ENCODE measurements around the gene LRRIQ3.

LRRIQ3 gene

DNA sequence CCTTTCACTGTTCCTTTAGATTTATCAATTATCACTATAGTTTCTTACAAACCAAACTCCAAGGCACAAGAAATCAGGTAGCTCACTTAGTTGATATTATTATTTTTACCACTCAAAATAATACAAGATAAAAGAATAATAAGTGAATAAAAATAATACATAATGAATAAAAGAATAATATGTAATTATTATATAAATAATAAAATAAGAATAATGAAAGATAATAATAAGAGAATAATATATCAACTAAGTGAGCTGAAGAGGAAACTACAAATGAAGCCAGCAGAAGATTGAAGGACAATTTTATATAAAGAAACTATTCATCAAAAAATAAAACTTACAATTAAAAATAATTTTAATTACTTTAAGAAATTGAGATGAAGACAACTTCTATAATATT, 90.6 kb downstream of the LRRIQ3 start:
- no peak for DNase-seq

DNA sequence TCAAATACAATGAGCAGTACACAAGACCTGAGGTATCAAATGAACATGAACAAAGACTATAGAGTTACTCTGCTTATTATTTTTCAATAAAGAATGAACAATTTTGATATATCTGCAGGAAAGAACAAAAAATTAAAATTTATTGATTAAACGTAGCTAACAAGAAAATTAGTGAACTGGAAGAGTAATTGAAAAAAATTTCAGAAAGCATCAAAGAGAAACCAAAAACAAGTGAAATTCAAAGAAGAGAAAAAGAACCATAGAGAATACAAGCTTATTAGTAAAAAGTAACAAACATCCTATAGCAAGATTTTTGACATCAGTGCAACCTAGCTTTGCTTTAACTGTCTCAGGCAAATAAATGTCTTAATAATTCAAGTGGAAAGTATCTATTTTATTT, 106.6 kb downstream of the LRRIQ3 start:
- no peak for DNase-seq

DNA sequence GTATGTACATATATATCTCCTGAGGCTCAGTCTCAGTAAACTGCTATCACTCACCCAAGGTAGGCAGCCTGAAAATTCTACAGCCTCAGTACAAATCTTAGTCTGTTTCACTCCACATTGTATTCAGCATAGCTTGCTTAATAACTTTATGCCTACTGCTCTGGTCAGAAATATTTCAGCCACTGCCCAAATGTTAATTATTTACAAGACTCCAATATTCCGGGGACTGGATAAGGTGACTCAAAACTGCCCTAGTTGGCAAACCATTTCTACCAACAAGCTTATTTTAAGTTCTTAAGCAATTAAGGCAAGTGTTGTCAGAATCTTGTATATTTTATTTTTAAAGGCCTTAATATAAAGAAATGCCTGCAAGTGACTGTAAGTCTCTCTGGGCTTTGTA, 114.8 kb downstream of the LRRIQ3 start:
- DNase-seq: no peak

DNA sequence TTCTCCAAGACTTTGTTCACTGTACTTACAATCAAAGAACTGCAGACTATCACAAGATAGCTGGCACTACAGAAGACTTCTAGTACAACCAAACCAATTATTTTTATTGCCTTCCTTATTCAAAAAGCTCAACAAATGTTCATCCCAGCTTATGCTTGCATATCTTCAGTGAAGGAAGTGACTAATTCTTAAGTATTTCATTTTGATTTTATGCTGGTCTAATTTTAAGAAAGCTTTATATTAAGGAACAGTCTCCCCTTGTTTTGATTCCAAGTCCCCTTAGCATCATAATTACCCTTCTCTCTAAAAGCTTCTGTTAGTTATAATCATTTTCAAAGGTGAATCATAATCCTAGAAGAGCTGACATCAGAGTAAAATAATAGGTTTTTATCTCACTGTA, 132.9 kb downstream of the LRRIQ3 start:
- no peak for DNase-seq

DNA sequence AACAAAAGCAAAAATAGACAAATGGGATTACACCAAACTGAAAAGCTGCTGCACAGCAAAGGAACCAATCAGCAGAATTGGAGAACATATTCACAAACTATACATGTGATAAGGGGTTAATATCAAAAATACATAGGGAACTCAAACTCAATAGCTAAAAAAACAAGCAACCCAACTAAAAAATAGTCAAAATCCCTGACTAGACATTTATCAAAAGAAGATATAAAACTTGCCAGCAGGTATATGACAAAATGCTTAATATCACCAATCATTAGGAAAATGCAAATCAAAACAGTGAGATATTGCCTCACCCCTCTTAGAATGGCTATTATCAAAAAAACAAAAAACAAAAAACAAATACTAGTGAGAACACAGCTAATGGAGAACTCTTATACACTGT, 140.3 kb downstream of the LRRIQ3 start:
- DNase-seq: no peak

DNA sequence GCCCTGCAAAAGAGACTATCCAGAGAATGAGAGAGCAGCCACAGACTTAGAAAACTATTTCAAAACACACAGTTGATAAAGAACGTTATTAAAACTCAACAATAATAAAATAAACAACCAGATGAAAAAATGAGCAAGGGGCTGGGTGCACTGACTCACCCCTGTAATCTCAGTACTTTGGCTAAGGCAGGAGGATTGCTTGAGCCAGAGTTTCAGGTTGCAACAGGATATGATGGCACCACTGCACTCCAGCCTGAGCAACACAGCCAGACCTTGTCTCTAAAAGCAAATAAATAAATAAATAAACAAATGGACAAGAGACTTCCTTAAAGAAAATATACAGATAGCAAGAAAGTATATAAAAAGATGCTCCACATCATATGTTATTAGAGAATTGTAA, 144.6 kb downstream of the LRRIQ3 start:
- DNase-seq: no peak

DNA sequence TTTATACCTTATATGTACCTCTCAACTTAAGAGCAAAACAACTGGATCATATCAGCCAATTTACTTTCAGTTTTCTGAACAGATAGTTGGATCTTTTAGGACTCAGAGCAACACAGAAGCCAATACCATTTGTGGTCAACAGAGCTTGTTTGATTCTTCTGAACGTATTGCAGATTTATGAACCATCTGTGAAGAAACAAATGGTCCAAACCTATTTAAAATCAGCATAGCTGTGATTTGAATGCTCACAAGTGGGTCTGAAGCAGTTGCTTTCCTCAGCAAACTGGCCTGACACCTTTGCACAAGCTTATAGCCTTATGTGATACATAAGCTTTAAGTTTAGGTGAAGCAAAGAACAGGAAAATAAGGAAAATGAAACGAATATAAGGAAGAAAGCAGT, 147.6 kb downstream of the LRRIQ3 start:
- no peak for DNase-seq

DNA sequence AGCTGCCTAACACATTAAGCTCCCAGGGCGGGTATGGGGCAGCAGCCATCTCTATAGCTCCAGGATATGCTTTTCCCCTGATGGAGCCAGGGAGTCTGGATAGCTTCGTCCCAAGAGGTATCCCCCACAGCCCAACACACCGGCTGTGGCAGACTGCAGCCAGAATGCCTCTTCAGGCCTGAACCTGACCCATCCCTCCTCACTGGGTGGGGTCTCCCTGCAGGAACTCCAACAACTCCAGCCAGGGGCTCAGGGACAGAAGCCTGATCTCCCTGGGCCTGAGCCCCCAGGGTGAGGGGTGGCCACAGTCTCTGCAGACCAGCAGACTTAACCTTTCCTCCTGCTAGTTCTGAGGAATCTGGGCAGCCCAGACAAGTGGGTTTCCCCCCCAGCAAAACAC, 159.9 kb downstream of the LRRIQ3 start:
- no peak for DNase-seq

DNA sequence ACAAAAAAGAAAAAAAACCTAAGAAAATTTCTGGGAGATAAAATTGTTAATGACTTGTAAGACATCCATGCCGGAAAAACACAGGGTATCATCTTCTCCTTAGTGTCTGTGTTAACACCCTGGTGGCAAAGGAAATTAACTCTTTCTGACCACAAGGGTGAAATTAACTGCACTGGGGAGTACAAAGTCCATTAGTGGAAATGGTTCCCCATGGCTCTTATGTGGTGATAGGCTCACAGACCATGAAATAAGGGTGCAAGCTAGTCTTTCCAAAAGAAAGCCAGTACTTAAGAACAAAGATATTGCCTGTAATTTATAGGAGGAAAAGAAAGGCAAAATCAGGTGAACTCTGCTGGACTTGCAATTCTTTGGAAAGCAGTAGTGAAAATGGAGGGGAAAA, 185.4 kb downstream of the LRRIQ3 start:
- no peak for DNase-seq

DNA sequence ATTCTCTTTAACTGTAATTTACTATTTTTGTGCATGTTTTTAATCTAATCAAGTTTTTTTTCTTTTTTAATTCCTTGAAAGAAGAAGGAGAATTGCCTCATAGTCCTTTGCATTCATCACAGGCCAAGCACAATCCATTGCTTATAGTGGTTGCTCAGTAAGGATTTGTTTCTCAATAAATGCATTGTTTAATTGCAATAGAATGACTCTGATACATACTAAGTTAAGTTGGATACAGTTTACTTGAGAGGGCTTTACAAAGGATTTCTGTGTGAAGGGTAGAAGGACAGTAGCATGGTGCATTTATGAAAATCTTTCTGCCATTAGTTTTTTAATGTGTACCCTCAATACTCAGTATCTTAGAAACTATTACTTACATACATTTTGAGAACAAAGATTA, 186.2 kb downstream of the LRRIQ3 start:
- no peak for DNase-seq

DNA sequence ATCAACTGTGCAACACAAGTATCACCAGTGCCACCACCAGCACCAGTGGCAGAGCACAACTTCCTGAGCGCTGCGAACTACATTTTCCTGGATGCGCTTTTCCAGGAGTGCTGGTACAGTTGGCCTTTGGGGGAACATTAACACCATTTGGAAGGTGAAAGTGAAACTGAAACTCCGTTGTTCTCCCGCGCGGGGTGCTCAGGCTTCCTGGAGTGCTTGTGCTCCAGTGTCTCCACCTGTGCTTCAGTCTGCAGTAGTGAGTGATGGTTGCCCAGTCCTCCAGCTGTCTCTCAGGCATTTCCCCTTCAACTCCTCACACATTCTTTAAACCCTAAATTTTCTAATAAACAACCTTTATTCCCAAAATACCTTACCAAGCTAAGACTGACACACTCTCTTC, 187.8 kb downstream of the LRRIQ3 start:
- no peak for DNase-seq

DNA sequence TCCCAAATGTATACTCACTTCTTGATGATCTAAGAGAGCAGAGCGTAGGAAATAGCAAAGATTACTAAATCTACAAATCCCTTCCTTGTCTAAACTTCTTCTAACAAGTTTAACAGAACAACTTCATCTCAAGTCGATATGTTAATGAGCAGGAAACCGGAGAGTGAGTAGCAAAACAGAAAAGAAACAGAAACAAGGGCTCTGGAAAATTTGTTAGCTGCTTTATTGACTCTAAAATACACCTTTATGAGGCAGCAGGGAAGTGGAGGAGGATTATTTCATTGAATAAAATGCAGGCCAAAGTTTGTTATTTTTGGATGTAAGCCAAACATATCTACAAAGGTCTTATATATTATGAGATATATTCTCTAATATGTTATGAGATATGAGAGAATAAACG, 192.4 kb downstream of the LRRIQ3 start:
- DNase-seq: no peak

DNA sequence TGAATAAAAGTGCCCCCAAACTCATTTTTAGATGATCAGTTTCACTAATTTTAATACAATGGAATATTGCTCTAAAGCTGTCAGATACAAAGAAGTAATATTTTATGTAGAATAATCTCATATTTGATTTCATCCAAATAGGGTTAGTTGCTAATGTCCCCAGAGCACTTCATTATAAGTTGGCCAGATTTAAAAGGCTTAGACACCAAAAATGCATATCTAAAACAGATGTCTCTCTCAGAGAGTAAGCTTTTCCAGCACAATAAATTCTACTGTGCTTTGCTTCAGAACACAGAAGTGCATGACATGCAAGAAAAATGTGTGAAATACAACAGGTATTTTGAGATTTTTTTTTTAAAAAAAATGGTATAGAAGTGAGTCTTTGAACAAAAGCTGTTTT, 194.2 kb downstream of the LRRIQ3 start:
- DNase-seq: no peak

DNA sequence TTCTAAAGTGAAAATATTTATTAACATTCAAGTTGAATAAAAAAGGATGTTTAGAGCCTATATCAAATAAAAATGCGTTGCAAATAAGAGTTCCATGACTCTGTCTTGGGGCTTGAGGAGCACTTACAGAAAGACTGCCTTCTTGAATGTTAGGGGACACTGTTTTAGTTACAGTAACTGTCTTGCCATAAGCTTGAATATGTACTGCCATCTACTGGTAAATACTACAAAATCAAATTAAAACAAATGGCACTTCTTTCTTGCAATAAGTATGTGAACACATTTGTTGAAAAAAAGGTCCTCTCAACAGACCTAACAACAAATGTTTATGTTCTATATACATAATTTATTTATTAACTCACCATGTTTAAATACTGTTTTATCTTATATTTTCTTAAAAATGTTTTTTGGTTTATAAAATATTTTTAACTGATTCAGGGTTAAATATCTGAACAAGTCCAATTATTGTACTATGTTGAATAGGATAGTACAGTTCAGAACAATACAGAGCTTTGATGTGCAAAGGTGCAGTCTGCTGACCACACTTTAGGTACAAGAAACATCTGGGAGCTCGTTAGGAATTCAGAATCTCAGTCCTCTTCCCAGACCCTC, 199.5 kb downstream of the LRRIQ3 start:
- no peak for DNase-seq

DNA sequence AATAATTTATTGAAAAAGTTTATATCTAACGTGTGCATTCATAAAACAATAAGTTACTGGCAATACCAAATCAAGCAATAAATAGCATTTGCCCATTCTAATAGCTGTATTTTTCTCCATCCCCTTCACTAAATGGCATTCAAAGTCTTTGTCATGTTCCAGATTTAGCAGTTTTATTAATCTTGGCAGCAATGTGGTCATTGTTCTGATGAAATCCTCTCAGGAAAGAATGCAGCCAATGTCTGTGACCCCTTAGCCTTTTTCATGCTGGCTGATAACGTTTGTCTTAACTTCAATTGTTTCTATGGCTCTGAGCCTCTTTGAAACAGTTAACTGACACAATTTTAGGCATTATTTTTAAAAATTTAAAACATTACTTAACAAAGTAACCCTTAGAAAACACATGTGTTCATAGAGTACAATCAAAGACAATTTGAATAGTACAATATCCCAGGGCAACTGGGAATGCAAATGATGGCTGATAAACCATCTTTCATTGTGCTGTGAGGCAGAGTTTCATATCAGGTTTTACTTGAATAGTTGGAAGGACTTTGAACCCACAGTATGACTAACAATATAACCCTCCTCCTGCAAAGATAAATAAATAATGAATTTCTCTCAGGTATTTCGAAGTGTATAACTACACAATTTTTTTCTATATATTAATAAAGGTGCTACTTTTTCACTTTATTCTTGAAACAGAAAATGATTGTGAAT, 217.5 kb downstream of the LRRIQ3 start:
- no peak for DNase-seq

DNA sequence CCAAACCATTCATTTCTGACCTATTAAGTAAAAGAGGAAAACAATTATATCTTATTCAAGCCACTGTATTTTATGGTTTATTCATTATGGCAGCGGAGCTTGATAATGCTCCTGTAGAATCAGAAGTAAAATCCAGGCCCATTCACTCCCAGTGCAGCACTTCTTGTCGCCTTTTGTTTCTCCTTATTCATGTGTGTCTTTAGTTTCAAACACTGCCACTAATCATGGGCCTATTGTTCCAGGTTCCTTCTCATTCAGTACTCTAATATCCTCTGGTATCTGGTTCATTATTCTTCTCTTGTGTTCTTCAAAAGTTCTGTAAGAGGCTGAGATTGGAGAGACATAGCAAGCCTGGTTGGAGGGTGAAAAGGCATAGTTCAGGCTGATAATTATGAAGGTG, 218.3 kb downstream of the LRRIQ3 start:
- DNase-seq: no peak

DNA sequence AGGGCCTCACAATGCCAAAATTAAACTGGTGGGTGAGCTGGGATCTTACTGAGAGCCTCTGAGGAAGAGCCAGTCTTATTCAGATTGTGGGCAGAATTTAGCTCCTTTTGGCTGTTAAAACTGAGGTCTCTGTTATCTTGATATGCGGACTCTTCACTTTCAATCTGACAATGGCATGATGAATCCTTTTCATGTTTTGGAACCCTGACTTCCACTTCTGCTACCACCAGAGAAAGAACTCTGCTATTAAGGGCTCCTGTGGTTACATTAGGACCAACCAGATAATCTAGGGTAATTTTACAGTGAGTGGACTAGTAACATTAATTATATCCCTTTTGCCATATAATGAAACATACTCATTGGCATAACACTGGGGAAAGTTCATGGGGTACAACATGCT, 219.0 kb downstream of the LRRIQ3 start:
- DNase-seq: no peak

Measured in effector CD4-positive, alpha-beta T cell (primary cell).